Stomach (tissue), 9 donors: ENCODE measurements around the gene CMTM7. TPM values are rescaled to one million over a fixed set of nuclear protein-coding genes. Genes with fewer than 3 reads are reported as not detected.
"Not testable (repeated sequence)": the region's sequence is repeated elsewhere in the genome, so short reads cannot be mapped to it uniquely, and the experiment has no call there.

Experiments
- DNase-seq, 2 donors: peaks; one replicate each; pipeline versions ENCODE4 v3.0.0 to v3.0.0-alpha.2; 2013 to 2019
- H3K27ac ChIP-seq, 5 donors: fragments of 200-600 bp in 4 of 5; sonication (generic) in 4 of 5; one replicate each; pipeline ENCODE4 v1.5.1; 2013 to 2019; ENCODE audit warnings: mild to moderate bottlenecking in 1 of 5, moderate library complexity in 1 of 5
- H3K27me3 ChIP-seq, 3 donors: fragments of 200-600 bp; sonication (generic); one replicate each; pipeline ENCODE4 v1.5.1; 2017 to 2019; ENCODE audit warnings: mixed run types in 1 of 3
- H3K36me3 ChIP-seq, 4 donors: fragments of 200-600 bp; sonication (generic); 1 replicate in 3 of 4; 2 replicates in 1 of 4; pipeline ENCODE4 v1.5.1; 2016 to 2019
- H3K4me1 ChIP-seq, 4 donors: fragments of 200-600 bp; sonication (generic); one replicate each; pipeline ENCODE4 v1.5.1; 2016 to 2019
- H3K4me3 ChIP-seq, 4 donors: fragments of 200-600 bp; sonication (generic) in 3 of 4; one replicate each; pipeline ENCODE4 v1.5.1; 2016 to 2019; ENCODE audit warnings: mild to moderate bottlenecking in 1 of 4
- H3K9me3 ChIP-seq, 4 donors: fragments of 200-600 bp; sonication (generic); one replicate each; pipeline ENCODE4 v1.5.1; 2016 to 2019
- CTCF ChIP-seq, 7 experiments: fragments of 450-650 bp in 4 of 7; fragments of 200-600 bp in 3 of 7; sonication (generic) in 3 of 7; IDR thresholded peaks; one replicate each; pipeline ENCODE4 v1.5.1; 2016 to 2019; ENCODE audit warnings: antibody characterized with exemption in 7 of 7, control low read depth in 2 of 7, mild to moderate bottlenecking in 1 of 7
- EP300 ChIP-seq: sonication (generic); formaldehyde crosslinking; IDR thresholded peaks from one replicate; pipeline ENCODE4 v1.6.1; 2017; ENCODE audit warnings: antibody characterized with exemption
- POLR2A ChIP-seq, 4 donors: fragments of 450-650 bp; IDR thresholded peaks; one replicate each; pipeline ENCODE4 v1.6.1; 2016; ENCODE audit warnings: antibody characterized with exemption in 4 of 4, control low read depth in 2 of 4, mild to moderate bottlenecking in 1 of 4, moderate library complexity in 1 of 4
- POLR2AphosphoS5 ChIP-seq, 3 donors: sonication (generic); formaldehyde crosslinking; IDR thresholded peaks; one replicate each; pipeline ENCODE4 v1.6.1; 2016; ENCODE audit warnings: antibody characterized with exemption in 3 of 3
- WGBS, 5 donors: extraction: QIAGEN DNeasy Blood & Tissue Kit in 3 of 5; methylation state at CpG; one replicate each; pipeline versions ENCODE4 v1.1.5 to v1.1.7; 2013 to 2018; 5-methylcytosine and 5-hydroxymethylcytosine counted together
- intact Hi-C: fragments of 100-400 bp; cut with DNase I; formaldehyde crosslinking; loops from one replicate; pipeline ENCODE4 v1.15.1; 2023; ENCODE audit warnings: low total_unique reads
- polyA plus RNA-seq, 3 donors: library from polyadenylated mRNA; stranded (reverse); fragments of 200-250 nt; gene quantifications; one replicate each; pipeline ENCODE4 v1.2.3, GENCODE V29; 2013
- total RNA-seq, 5 donors: library from RNA; depleted of rRNA; stranded (reverse); fragments of >200 nt; gene quantifications; one replicate each; pipeline versions ENCODE4 v1.1.0 to v1.2.3, GENCODE V29; 2014 to 2016
- donor health status: healthy with polysubstance abuse.
- donor health status: Bipolar disorder and iron deficiency.
- donor health status: healthy.

CMTM7 gene
- total and polyA plus RNA-seq, 8 donors: 3.1 to 54.9 (median 7.4) TPM; not detected in 1

GRCh38 chr3:32459450-32459849 lies 67.8 kb downstream of the CMTM7 start:
- peaks cover 0 to 21% (median 4%) of the 10 kb centered on the region in 4 donors for H3K36me3 ChIP-seq
- no peaks in the 10 kb centered on the region for H3K27me3 ChIP-seq
- H3K4me1 ChIP-seq: peaks cover 6 to 58% (median 17%) of the 10 kb centered on the region in 4 donors
- WGBS, 5 donors: 93 to 100% (median 94%) methylated on average over 5 of the region's 5 CpGs
- peak overlapping the region in 4 of 5 donors; percentile 15 to 60 (median 27) for H3K27ac ChIP-seq
- TF ChIP-seq CTCF (IDR thresholded peaks at IDR 0.05): no peak
- no peak for TF ChIP-seq POLR2AphosphoS5 (IDR thresholded peaks at IDR 0.05)
- DNase-seq: no peak
- H3K4me3 ChIP-seq: no peak overlapping the region
- no peaks in the 10 kb centered on the region for H3K9me3 ChIP-seq
- intact Hi-C loops: no loop called here

GRCh38 chr3:32460031-32460749 lies 68.5 kb downstream of the CMTM7 start:
- no peaks in the 10 kb centered on the region for H3K27me3 ChIP-seq
- no peak overlapping the region for H3K4me3 ChIP-seq
- no peaks in the 10 kb centered on the region for H3K9me3 ChIP-seq
- H3K4me1 ChIP-seq: peaks cover 6 to 51% (median 13%) of the 10 kb centered on the region in 4 donors
- no peak for TF ChIP-seq POLR2A (IDR thresholded peaks at IDR 0.05)
- no peak for TF ChIP-seq EP300
- TF ChIP-seq CTCF (IDR thresholded peaks at IDR 0.05): no peak
- no peak for TF ChIP-seq POLR2AphosphoS5 (IDR thresholded peaks at IDR 0.05)
- peaks cover 0 to 16% (median under 1%) of the 10 kb centered on the region in 4 donors for H3K36me3 ChIP-seq
- DNase-seq: peak in 1 of 2 donors; percentile 82
- peak overlapping the region in 3 of 5 donors; percentile 15 to 60 (median 32) for H3K27ac ChIP-seq
- WGBS, 5 donors: 68 to 81% (median 70%) methylated on average over 13 to 15 of the region's 15 CpGs
- intact Hi-C loops: no loop called here

GRCh38 chr3:32460817-32461496 lies 69.3 kb downstream of the CMTM7 start:
- 84 to 87% (median 86%) methylated on average over 10 of the region's 10 CpGs for WGBS, 5 donors
- intact Hi-C loops, DNase-seq, H3K36me3 ChIP-seq, H3K27me3 ChIP-seq, H3K9me3 ChIP-seq, H3K4me3 ChIP-seq: not testable (repeated sequence)
- peaks cover 6 to 43% (median 10%) of the 10 kb centered on the region in 4 donors for H3K4me1 ChIP-seq
- H3K27ac ChIP-seq: peak overlapping the region in 3 of 5 donors; percentile 60 to 84 (median 74)

- peak in 1 of 2 donors; percentile 41 for DNase-seq
- Histone ChIP-seq H3K4me1 (peaks cover 9 to 46% (median 14%) of the 10 kb centered on the region in 4 donors), H3K4me3 (peak overlapping the region in 1 of 4 donors; percentile 16), H3K27ac (peak overlapping the region; percentile 49 to 84 (median 74))
- H3K9me3 ChIP-seq, intact Hi-C loops, H3K36me3 ChIP-seq, H3K27me3 ChIP-seq: not testable (repeated sequence)
- 19 to 39% (median 30%) methylated on average over 6 to 9 of the region's 9 CpGs for WGBS, 5 donors
Measured at GRCh38 chr3:32462191-32462986, 70.7 kb downstream of the CMTM7 start.

- 62 to 86% (median 73%) methylated on average over 7 of the region's 7 CpGs for WGBS, 5 donors
- H3K4me3 ChIP-seq, DNase-seq, intact Hi-C loops, H3K36me3 ChIP-seq, H3K9me3 ChIP-seq, H3K27me3 ChIP-seq: not testable (repeated sequence)
- Histone ChIP-seq H3K4me1 (peaks cover 12 to 53% (median 24%) of the 10 kb centered on the region in 4 donors), H3K27ac (peak overlapping the region in 1 of 5 donors; percentile 84)
Measured at GRCh38 chr3:32463415-32463814, 71.8 kb downstream of the CMTM7 start.

- not testable (repeated sequence) for H3K4me3 ChIP-seq, H3K27ac ChIP-seq
Measured at GRCh38 chr3:32464726-32465125, 73.1 kb downstream of the CMTM7 start.

GRCh38 chr3:32466808-32467207 lies 75.2 kb downstream of the CMTM7 start:
- H3K4me1 ChIP-seq: peaks cover 23 to 58% (median 34%) of the 10 kb centered on the region in 4 donors
- H3K36me3 ChIP-seq, H3K27me3 ChIP-seq, H3K4me3 ChIP-seq, H3K27ac ChIP-seq, H3K9me3 ChIP-seq, DNase-seq: not testable (repeated sequence)
- intact Hi-C loops: loop anchor here (5.0 kb wide), 1 partner anchor 90 kb away; no protein-coding TSS in a partner anchor
- 86 to 94% (median 91%) methylated on average over 6 of the region's 6 CpGs for WGBS, 5 donors

More at GRCh38 chr3:32464726-32465125, 73.1 kb downstream of the CMTM7 start:
- not testable (repeated sequence) for H3K9me3 ChIP-seq, H3K36me3 ChIP-seq, H3K27me3 ChIP-seq, DNase-seq
- intact Hi-C loops: loop anchor here (5.0 kb wide), 1 partner anchor 87 kb away; no protein-coding TSS in a partner anchor
- peaks cover 13 to 61% (median 35%) of the 10 kb centered on the region in 4 donors for H3K4me1 ChIP-seq
- 95 to 98% (median 97%) methylated on average over 6 to 7 of the region's 7 CpGs for WGBS, 5 donors
